Stimulated activated CD8-positive, alpha-beta memory T cell treated with anti-CD3 and anti-CD28 coated beads, Interleukin-7, amount 100 ng/mL, for 4 hours (primary cell): Measurements from ENCODE around the gene ANKIB1.

Source experiments
- DNase-seq, 2 donors: peaks; one replicate each; pipeline ENCODE4 v3.0.0-alpha.2; 2020; ENCODE audit warnings: low read depth in 2 of 2

ANKIB1 gene

DNA sequence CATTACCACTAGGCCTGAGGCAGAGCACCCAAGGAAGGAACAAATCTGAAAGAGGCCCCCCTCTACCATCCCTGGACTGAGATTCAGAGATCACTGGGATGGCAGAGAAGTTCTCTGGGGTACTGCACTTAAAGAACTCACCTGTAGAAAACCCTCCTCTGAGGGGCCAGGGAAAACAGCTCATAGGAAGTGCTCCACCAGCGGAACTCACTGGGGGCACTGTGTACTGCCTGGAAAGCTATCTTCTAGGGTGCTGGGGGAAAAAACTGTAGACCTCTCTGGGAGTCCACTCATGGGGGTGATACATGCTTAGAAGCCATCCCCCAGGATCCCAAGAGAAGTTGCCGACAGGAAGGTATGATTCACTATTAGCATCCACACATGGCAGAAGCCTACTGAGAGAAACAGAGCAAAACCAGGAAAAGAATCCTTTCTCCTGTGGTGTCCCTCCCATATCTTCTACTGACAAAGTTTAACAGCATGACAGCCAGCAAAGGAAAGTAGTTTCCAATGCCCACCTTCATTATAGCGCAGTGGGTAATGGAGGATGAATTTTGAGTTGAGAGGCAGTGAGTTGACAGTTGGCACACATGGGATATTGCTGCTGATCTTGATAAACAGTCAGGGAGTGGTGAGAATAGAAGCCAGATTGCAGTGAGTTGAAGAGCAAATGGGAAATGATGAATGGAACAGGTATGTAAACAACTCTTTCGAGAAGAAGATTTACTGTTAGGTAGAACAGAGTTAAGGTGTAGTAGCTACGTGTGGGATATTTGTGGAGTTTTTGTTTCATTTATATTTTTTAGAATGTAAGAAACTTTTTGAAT lies 20.9 kb downstream of the ANKIB1 start:
- no peak for DNase-seq

DNA sequence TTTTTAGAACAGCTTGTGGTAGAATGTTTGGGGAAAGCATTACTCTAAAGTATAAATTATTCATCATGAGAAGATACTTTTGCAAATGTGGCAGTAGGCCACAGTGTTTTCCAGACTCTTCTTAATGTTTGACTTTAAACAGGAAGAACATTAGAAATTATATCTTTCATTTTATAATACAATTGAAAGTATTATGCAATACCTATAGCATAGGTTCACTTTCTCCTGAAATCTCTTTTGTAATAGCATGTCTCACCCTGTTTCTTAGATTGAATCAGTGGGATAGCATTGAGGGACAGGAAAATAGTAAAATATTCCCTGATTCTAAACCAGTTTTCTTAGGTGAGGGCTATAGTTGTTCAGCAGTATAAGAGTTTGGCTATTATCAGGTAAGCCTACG lies 23.1 kb downstream of the ANKIB1 start:
- no peak for DNase-seq

DNA sequence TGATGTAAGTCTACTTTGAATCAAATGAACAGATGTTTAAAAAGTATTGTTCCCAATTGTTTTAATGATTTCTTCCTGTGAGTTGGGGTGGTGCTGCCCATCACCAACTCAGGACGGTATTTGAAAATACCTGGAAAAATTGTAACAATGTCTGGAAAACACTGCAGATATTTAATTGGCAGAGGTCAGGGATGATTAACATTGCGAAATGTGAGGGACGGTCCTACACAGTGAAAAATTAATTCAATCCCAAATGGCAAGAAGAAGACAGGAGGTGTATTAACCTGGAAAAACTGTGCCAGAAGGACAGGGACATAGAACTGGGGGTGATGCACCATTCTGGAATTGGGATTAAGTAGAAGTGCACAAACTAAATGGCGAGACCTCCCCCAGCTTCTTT lies 29.6 kb downstream of the ANKIB1 start:
- no peak for DNase-seq

DNA sequence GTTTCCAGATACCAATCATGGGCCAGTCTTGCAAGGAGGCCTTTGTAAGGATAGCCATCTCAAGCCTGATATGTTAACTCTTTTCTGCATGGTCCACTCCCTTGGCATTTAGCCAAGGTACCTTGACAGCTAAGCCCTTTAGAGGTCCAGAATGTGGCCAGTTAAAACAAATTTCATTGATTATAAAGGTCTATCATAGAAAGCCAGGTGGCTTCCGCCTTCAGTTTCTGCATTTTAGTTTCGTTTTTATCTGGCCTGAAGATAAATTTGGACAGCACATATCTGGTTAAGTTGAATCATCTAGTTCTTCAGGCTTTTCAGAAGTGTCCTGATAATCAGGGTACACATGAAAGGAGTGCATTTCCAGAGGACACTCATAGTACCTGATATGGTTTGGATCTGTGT lies 30.7 kb downstream of the ANKIB1 start:
- DNase-seq, result no peak

DNA sequence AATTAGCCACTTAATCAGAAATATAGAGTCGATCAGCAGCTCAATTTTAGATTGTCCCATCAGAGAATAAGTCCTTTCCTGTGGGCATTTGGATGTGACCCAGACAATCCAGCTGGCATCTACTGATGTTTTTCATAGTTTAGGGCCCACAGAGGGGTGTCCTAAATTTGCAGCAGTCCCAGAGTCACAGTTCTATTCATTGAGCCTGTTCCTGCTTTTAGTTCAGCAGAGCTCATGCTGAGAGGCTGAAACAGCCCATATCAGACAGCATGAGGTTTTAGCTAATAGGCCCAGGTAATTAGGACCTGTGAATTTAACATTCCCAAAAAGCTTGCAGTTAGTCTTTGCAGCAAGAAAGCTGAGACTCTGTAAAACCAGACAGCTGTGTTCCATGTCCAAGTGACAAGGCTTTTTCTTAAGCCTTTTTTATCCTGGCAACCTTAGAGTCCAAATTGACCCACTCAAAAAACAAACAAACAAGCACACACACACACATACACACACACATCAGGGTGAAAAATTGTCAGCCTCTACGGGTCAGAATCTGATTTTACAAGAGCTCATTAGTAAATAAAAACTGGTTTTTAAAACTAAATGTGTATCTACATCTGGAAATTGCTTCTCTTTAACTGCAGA lies 33.7 kb downstream of the ANKIB1 start:
- DNase-seq, result no peak

DNA sequence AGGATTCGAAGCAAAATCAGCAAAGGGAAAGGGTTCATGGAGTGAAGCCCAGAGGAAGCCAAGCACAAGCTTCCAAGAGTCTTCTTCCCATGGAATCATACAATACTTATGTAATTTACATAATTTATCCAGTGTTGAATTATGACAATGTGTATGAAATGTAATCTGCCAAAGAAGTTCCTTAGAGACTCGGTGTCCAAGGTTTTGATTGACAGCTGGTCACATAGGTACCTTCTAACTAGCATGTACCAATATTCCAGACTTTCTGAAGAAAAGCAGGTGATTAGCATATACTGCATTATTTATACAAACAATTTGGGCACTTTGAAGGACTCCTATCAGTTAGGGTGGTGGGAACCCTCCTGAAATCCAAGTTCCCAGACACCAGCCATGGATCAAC lies 35.3 kb downstream of the ANKIB1 start:
- DNase-seq, result no peak

DNA sequence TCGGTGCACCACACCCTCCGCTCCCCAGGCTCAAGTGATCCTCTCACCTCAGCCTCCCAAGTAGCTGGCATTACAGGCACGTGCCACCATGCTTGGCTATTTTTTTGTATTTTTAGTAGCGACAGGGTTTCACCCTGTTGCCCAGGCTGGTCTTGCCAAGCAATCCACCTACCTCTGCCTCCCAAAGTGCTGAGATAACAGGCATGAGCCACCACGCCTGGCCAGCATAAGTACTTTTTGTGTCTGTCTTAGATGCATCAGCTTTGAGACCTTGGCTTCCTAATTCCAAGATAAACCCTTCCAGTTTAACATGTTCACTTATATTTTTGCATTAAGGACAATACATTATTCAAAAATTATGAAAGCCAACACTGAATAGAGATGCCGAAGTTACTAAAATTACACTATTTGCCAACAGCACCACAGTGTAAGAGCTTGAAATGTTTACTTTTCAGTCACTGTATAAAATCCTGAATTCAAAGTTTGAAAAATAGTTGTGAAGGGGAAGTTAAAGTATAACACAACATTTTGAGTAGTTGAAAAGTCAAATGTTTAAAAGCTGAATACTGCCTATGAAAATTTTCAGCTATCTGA lies 36.5 kb downstream of the ANKIB1 start:
- no peak for DNase-seq

DNA sequence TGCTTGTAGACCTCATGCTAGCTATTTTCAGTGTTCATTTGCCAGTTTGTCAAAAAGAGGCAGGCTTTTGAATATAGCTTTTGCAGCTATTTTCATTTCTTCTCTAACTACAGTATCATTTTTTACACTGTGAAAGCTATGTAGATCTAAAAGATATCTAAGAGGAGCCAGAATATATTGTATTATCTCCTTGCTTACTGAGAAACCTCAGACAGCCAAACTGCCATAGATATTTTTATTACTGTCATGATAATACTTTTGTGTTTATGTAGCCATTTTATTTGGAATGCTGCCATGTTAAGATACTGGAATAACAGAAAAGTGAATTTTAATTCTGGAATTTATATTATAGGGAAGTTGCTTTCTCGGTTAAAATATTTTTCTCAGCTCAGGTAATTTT lies 37.2 kb downstream of the ANKIB1 start:
- no peak for DNase-seq

DNA sequence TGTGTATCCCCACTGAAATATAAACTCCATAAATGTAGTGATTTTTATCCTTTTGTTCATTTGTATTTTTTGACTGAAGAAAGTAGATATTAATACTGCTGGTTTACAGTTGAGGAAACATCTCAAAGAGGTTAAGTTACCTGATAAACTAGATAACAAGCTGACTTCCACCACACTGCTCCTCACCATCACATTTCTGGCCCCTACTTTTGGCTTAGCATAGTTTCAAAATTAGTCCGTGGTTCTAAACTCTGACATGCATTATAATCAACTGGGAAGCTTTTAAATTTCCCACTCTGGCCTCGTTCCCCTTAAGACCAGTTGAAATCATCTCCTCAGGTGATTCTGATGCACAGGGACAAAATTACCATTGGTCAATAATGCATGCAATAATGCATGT lies 43.5 kb downstream of the ANKIB1 start:
- no peak for DNase-seq

DNA sequence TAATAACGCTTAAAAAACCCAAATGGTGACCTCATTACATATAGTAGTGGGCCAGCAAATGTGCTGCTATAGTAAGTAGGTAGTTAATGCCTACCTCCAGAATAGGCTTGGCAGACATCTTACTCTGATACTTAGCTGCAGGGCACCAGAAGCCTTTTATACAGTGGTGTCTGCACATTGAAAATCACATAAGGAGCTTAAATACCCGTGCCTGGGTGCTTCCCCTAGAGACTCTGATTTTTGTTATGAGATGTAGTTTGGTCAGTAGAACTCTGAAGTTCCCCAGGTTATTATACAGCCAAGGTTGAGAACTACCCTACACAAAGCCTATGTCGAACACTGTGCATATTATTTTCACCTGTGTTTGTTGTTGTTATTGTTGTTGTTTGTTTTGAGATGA lies 47.2 kb downstream of the ANKIB1 start:
- DNase-seq, result no peak

DNA sequence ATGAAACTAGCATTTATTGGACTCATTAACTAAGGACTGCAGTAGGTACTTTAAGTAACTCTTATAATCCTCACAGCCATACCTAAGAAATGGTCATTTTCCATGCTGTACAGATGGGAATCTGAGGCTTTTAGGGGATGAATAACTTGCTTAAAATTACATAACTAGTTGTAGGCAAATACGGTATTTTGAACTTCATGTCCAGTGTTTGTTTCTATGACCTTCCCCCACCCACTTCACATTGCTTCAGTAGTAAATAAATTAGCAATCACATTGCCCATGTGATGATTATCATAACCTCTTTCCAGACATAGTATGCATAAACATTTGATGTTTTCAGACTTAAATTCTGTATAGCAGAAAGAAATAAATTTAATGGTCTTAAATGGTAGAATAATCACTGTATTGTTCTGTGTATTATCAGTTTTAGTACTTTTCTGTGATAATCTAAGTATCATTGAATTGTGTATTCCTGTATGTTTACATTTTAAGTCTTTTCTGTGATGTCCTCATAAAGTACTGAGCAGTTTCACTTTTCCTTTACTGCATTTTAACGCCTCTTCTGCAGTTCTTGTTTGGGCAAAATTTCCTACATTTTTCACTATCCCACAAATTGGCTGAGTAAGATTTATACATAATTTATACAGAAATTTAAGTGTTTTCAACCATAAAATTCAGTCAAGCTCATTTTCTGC lies 48.3 kb downstream of the ANKIB1 start:
- no peak for DNase-seq

DNA sequence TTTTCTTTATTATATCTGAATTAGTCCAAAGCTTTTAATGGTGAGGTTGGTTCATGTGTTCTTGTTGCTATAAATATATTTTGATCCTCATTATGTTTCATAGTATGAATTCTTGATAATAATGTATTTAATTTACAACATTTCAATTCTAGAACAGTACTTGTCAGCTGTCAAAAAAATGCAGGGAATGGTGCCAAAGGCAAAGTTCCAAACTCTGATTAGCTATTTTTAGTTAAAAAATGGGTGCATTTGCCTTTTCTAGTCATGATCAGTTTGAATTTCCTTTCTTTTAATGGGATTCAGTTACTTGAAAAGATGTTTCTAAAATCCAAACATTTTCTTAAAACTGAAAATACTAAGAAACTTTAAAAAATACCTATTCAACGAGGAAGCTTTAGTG lies 49.6 kb downstream of the ANKIB1 start:
- DNase-seq, result no peak

DNA sequence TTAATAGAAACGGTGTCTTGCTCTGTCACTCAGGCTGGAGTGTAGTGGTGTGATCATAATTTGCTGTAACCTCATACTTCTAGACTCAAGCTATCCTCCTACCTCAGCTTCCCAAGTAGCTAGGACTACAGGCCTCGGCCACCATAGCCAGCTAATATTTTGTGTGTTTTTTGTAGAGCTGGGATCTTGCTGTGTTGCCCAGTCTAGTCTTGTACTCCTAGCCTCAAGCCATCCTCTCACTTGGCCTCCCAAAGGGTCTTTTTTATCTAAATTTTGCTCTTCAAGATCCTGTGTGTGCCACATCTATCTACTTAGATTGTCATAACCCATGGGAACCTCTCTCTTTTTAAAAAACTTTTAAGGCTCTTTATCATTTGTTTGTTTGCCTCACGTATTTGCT lies 50.5 kb downstream of the ANKIB1 start:
- no peak for DNase-seq

DNA sequence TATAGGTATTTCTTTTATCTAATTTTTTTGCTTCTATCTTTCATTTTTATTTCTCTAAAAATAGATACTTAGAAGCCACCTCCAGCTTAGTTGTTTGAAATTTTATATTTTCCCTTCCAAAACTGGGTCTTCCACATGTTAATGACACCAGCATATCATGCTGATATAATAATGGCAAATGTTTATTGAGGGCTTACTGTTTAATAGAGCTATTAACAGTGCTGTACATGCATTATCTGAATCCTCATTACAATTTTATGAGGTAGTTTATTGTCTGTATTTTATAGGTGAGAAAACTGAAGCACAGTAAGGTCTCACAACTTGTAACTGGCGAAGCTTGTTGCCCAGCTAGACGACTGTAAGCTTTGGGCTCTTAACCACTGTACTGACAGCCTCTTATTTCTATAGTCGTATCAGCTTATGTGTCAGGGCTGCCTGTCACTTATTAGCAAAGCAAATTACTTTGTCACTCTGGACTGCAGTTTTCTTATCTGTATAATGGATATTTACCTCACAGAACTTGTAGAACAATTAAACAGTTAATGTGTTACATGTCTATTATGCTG lies 51.2 kb downstream of the ANKIB1 start:
- DNase-seq, result no peak

DNA sequence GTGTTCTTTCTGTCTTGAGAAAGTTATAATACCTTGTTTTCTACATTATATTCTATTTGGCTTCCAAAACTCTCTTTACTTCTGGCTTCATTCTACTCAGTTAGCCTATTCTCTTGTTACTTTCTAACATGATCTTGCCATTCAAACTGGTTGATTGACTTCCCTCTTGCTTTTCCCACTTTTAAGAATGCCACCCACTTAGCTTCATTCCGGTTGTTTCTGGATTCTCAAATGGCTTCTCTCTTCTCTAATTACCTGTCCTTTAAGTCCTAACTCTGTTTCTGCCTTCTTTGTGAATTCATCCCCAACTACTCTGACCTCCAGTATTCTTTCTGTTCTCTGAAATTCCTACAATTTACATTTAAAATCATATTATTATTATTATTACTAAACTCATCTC lies 52.0 kb downstream of the ANKIB1 start:
- no peak for DNase-seq

DNA sequence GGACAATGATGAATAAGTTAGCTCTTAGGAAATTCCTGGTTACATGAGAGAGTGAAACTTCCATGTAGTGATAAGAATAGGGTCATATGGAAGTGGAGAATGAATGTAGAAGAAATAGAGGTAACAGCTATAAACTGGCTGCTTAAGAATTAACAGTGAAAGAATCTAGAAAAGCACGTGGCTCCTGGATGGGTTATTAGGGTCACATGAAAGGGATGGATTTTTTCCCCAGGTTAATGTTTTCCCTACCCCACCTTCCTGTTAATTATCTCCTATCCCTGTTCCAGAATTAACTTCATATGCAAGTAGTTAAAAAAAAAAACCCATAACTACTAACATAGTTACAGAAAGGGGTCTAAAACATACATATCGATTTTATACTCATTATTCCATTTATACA lies 58.0 kb downstream of the ANKIB1 start:
- DNase-seq, result no peak

DNA sequence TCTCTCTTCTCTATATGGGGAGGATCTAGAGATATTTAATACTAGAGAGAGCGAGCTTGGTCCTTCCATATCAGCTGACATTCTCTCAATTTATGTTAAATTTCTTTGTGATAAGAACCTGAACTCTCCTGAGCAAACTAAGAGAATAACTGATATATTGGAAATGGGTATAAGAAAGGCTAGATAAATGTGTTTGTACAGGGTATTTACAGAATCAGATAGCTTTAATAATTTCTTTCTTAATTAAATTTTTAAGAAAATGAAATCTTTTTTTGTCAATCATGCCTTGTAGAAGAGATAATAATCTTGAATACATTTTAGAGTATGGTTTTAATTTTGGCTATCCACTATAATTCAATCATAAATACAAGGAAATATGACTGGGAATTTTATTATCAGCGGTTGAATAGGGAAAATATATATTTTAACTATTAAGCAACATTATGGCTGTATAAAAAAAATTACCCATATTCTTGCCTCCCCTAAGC lies 58.7 kb downstream of the ANKIB1 start:
- DNase-seq, result no peak

DNA sequence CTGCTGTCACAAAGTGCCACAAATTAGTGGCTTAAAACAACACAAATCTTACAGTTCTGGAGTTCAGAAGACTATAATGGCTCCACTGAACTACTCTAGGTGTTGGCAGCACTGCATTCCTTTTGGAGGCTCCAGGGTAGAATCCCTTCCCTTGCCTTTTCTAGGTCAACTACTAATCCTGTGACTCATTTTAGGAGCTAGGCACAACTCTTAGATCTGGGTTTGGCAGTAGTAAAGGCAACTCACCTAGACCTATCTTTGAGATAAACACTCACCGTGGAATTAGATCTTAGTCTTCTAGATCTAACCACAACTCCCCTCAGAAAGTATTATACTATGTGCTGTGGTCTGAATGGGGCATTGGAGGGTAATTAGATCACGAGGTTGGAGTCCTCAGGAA lies 60.4 kb downstream of the ANKIB1 start:
- DNase-seq, result no peak

DNA sequence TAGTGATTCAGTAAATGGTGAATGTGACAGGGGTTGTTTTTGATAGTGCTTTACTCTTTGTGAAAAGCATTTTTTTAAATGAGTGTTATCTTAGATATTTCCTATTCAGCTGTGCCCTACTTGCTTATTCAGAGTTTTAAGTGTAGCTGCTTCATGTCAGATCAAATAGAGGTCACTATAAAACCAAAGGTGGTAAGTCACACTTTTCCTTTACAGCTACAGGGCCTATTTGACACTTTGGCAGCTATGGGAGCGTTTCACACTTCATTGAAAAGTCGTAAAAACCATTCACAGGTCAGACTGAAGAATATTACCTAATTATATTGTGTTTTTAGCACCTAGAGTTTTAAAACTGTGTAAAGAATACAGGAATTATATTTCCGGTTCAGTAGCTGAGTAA lies 67.3 kb downstream of the ANKIB1 start:
- DNase-seq, result no peak

DNA sequence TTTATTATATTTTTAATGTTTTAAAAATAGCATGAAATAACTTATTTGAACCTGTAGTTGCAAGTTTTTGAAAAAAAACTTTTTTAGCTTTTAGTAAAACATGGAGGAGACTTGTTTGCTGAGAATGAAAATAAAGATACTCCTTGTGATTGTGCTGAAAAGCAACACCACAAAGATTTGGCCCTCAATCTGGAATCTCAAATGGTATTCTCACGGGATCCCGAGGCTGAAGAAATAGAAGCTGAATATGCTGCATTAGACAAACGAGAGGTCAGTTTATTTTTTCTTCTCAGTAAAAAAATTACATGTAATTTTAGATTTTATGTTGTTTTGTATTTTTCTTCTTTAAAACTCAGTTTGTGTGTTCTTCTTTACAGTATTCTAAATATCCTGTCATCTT lies 73.5 kb downstream of the ANKIB1 start:
- DNase-seq, result no peak

DNA sequence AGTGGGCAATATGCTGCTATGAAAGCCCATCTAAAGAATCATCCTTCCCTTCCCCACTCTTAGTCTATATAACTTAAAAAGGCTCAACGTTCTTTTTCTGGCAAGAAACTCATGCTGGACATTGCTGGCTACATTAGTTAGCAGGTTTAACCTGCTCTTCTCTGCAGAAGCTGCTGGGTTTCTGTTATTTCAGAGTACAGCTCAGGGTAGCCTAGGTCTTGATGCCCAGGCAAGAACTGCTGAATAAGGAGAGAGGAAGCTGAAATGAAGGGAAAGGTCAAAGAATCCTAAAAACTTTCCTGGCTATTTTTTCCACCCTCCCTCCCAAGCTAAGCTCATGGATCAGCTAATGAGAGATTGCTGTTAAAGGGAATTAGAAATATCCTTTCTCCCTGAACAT lies 79.4 kb downstream of the ANKIB1 start:
- no peak for DNase-seq

DNA sequence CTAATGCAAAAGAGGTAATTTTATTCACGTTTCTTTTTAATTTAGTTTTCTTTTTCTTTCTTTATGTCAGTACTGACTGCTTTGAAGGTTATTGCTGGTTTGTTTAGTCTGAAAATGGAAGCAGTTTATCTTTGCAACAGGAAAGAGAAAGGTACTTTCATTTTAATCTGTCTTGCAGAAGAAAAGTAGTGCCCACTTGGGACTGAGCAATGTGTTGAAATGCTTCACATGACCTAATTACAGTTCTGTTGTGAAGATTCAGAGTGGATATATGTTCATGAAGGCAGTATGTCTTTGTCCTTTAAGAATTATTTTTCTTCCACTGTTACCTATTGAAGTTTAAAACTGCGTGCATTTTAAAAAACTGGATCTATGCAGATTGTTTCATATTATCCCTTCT lies 80.1 kb downstream of the ANKIB1 start:
- no peak for DNase-seq
